GM12873 (cell line): Measurements from ENCODE around the gene FCHSD2.

Source experiments
- TF ChIP-seq, protein P1 (sequence below): IDR thresholded peaks from 2 replicates; pipeline ENCODE4 v1.5.1; 2012; ENCODE audit warnings: low read depth, mild to moderate bottlenecking, moderate library complexity, low read length, control low read depth; ENCODE audit not compliant: insufficient read depth; ENCODE audit errors: missing control alignments

Gene FCHSD2

DNA sequence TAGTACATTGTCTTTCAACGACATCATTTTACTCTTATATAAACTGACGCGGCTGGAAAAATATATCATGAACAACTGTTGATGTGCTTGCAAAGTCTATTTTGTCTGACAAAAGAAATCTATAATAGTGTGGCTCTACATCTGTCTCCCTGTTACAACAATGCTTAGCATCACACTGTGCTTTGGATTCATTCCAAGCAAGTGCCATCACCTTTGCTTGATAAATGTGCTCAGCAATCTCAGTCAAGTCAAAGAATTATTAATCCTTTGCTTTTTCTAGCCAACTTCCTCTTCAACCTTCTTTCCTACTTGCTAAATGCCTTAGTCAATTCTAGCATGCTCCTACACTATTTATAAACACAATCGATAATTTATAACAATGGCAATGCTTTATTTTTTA, 140.5 kb downstream of the FCHSD2 start:
- TF ChIP-seq, protein P1, sequence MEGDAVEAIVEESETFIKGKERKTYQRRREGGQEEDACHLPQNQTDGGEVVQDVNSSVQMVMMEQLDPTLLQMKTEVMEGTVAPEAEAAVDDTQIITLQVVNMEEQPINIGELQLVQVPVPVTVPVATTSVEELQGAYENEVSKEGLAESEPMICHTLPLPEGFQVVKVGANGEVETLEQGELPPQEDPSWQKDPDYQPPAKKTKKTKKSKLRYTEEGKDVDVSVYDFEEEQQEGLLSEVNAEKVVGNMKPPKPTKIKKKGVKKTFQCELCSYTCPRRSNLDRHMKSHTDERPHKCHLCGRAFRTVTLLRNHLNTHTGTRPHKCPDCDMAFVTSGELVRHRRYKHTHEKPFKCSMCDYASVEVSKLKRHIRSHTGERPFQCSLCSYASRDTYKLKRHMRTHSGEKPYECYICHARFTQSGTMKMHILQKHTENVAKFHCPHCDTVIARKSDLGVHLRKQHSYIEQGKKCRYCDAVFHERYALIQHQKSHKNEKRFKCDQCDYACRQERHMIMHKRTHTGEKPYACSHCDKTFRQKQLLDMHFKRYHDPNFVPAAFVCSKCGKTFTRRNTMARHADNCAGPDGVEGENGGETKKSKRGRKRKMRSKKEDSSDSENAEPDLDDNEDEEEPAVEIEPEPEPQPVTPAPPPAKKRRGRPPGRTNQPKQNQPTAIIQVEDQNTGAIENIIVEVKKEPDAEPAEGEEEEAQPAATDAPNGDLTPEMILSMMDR = no peak

DNA sequence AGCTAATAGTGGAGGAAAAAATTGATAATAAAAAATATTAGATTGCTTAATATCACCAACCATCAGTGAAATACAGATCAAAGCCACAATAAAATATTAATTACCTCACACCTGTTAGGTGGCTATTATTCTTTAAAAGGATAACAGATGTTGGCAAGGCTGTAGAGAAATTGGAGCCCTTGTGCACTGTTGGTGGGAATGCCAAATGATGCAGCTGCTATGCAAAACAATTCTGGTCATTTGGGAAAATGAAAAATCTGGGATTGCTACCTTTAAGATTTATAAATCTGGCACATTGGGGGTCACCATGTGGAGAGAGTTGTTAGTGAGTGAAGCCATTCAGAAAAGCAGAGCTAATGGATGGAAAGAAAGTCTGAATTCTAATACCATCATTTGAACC, 143.4 kb downstream of the FCHSD2 start:
- TF ChIP-seq, protein P1 = no peak

DNA sequence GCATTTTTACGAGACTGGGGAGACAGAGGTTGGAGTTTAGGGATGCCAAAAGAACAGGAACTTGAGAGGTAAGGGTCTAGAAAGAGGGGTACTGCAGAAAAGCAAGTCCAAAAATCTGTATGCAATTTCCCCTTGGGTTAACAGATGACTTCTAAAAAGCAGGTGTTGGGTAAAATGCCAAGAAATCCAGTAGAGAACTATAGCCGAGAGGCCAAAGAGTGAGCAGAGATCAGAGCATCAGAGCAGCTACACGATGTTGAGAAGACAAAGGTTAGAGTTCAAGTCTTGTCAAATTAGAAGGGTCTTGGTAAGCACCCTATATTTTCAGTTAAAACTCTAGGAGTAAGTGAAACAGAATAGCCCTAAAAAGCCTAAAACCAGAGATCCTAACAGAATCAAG, 145.2 kb downstream of the FCHSD2 start:
- TF ChIP-seq, protein P1 = no peak

DNA sequence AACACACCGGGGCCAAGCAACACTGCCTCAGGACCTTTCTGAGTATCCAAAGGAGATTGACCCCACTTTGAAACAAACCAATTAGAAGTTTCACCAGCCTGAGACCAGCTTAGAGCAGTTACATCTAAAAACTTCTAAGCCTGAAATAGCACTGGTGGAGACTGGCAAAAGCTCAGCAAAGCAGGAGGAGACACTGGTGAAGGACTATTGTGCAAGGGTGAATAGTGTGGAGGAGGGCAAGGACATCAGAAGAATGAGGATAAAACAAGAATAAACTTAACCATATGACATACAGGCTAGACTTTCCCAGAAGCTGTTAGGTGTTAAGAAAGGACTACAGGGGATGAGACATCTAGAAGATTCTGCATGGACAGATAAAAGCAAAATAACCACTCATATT, 152.4 kb downstream of the FCHSD2 start:
- TF ChIP-seq, protein P1 = no peak

DNA sequence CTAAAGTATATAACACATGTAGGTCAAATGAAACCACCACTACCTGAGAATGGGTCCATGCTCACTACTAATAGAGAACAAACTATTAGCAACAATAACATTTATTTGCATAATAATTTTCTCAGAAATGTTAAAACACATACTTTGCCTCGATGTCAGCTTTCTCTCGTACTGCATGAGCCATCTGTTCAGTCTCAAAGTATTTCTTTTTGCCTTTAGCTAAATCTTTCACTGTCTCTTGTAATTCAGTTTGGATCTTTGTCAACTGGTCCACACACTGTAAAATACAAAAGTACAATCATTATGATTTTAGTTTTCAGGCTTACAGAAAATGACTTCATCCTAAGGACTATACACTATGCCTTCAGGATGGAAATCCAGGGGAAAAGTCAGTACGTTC, 153.3 kb downstream of the FCHSD2 start:
- TF ChIP-seq, protein P1 = no peak

DNA sequence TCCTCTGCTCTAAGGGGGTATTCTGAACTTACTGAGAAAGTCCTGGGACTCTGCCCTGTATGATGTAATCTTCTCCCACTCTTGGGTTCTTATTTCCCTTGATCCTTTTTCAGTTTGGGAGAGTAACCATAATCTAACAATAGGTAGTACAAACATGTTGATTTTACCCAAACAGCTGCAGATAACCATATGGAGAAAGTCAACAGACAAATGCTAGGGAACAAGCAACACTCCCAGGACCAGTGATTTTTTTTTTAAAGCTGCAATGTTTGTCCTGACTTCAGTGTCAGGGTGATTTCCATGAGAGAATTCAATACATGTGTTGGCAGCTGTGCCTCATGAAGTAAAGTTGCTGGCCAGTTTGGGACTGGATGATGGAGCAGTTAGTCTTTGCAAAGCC, 156.5 kb downstream of the FCHSD2 start:
- TF ChIP-seq, protein P1 = no peak

DNA sequence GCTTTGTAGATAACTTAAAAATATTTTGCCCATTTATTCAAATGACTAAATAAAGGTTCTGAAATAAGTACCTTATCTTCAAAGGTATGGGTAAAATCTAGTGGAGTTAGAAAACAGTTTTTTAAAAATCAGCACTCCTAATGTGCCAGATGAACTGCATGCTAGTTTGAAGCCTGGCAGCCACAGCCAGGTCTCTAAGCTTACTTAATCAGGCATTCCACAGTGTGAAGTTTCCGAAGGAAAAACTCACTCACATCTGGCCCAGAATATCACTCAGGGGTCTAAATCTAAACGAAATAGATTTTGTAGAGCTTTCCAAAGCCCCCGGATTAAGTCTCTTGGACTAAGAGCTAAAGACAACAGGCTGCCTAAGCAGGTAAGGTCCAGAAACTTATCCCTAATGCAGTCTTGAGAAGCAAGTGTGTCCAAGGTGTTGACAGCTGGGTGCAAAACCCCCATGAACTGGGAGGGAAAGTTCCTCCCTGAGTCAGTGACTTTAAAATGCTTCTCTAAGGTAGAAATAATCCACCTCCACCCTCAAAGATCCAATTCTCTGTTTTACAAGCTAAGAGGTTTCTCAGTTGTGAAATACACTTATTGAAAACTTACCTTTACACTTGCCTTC, 157.6 kb downstream of the FCHSD2 start:
- TF ChIP-seq, protein P1 = no peak
